ENCODE results near the gene MLPH.
"Not testable (repeated sequence)": the region's sequence is repeated elsewhere in the genome, so short reads cannot be mapped to it uniquely, and the experiment has no call there.

The MLPH gene

GRCh38 chr2:237594514-237594871, 107.4 kb downstream of the MLPH start:
- Histone ChIP-seq H3K4me2 (ENCODE audit: insufficient read depth, low read length) (no peak overlapping the region), H3K9ac (ENCODE audit: low read depth, low read length) (no peak overlapping the region), H3K9me3 (ENCODE audit: insufficient read depth, low read length, severe bottlenecking) (no peaks in the 10 kb centered on the region), H3K36me3 (ENCODE audit: insufficient read depth, low read length) (no peaks in the 10 kb centered on the region), H3K4me1 (ENCODE audit: insufficient read depth, low read length) (no peaks in the 10 kb centered on the region), H3K79me2 (ENCODE audit: insufficient read depth, low read length) (no peaks in the 10 kb centered on the region), H3K4me3 (ENCODE audit: low read depth in 1 of 2, low read length in 2 of 2) (no peak overlapping the region), H3K27ac (ENCODE audit: low read length) (no peak overlapping the region), H4K20me1 (ENCODE audit: insufficient read depth, low read length) (no peaks in the 10 kb centered on the region; the same call in 1 of the 2 replicates), H2AFZ (ENCODE audit: low read depth, low read length) (no peak overlapping the region), H3K27me3 (ENCODE audit: insufficient read depth, low read length, poor library complexity) (no peaks in the 10 kb centered on the region)
- TF ChIP-seq EZH2 (IDR thresholded peaks at IDR 0.05; ENCODE audit: borderline replicate concordance, low read depth, low read length, severe bottlenecking) = no peak
- TF ChIP-seq, protein P1, sequence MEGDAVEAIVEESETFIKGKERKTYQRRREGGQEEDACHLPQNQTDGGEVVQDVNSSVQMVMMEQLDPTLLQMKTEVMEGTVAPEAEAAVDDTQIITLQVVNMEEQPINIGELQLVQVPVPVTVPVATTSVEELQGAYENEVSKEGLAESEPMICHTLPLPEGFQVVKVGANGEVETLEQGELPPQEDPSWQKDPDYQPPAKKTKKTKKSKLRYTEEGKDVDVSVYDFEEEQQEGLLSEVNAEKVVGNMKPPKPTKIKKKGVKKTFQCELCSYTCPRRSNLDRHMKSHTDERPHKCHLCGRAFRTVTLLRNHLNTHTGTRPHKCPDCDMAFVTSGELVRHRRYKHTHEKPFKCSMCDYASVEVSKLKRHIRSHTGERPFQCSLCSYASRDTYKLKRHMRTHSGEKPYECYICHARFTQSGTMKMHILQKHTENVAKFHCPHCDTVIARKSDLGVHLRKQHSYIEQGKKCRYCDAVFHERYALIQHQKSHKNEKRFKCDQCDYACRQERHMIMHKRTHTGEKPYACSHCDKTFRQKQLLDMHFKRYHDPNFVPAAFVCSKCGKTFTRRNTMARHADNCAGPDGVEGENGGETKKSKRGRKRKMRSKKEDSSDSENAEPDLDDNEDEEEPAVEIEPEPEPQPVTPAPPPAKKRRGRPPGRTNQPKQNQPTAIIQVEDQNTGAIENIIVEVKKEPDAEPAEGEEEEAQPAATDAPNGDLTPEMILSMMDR (IDR thresholded peaks at IDR 0.05; ENCODE audit: borderline replicate concordance, extremely low read depth, low read length, poor library complexity, severe bottlenecking) = no peak
- ATAC-seq (ENCODE audit: insufficient read depth, low read depth) (no peak), DNase-seq (no peak)

DNA sequence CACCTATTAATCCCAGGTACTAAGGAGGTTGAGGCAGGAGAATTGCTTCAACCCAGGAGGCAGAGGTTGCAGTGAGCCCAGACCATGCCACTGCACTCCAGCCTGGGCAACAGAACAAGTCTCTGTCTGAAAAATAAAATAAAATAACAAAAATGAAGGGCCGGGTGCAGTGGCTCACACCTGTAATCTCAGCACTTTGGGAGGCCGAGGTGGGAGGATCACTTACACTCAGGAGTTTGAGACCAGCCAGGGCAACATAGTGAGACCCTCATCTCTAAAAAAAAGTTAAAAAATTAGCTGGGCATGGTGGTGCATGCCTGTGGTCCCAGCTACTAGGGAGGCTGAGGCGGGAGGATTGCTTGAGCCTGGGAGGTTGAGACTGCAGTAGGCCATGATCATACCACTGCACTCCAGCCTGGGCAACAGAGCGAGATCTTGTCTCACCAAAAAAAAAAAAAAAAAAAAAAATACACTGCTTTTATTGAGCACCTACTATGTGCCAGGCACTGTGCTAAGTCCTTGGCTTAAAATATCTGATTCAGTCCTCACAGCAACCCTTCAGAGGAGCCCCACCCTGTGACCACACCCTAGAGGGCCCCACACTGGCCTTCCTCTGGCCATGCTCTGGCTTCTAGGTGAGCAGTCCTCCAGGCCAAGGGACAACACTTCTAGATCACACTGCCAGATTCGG, 108.9 kb downstream of the MLPH start:
- H3K36me3 ChIP-seq (ENCODE audit: insufficient read depth, low read length); H2AFZ ChIP-seq (ENCODE audit: low read depth, low read length); H3K27me3 ChIP-seq (ENCODE audit: insufficient read depth, low read length, poor library complexity); H3K79me2 ChIP-seq (ENCODE audit: insufficient read depth, low read length); H3K9ac ChIP-seq (ENCODE audit: low read depth, low read length); DNase-seq; H3K4me1 ChIP-seq (ENCODE audit: insufficient read depth, low read length); H3K4me2 ChIP-seq (ENCODE audit: insufficient read depth, low read length); H3K9me3 ChIP-seq (ENCODE audit: insufficient read depth, low read length, severe bottlenecking); ATAC-seq (ENCODE audit: insufficient read depth, low read depth); H4K20me1 ChIP-seq (ENCODE audit: insufficient read depth, low read length); H3K27ac ChIP-seq (ENCODE audit: low read length); H3K4me3 ChIP-seq (ENCODE audit: low read depth in 1 of 2, low read length in 2 of 2): not testable (repeated sequence)

- no peak overlapping the region for H3K4me3 ChIP-seq (ENCODE audit: low read depth in 1 of 2, low read length in 2 of 2)
- H3K79me2 ChIP-seq (ENCODE audit: insufficient read depth, low read length) = no peaks in the 10 kb centered on the region
- no peaks in the 10 kb centered on the region; the same call in 1 of the 2 replicates for H4K20me1 ChIP-seq (ENCODE audit: insufficient read depth, low read length)
- DNase-seq (no peak), ATAC-seq (ENCODE audit: insufficient read depth, low read depth) (no peak)
- H3K9me3 ChIP-seq (ENCODE audit: insufficient read depth, low read length, severe bottlenecking) = no peaks in the 10 kb centered on the region
- no peaks in the 10 kb centered on the region for H3K4me1 ChIP-seq (ENCODE audit: insufficient read depth, low read length)
- no peak overlapping the region for H3K27ac ChIP-seq (ENCODE audit: low read length)
- no peak overlapping the region for H3K9ac ChIP-seq (ENCODE audit: low read depth, low read length)
- no peak for TF ChIP-seq EZH2 (IDR thresholded peaks at IDR 0.05; ENCODE audit: borderline replicate concordance, low read depth, low read length, severe bottlenecking)
- TF ChIP-seq, protein P1 (IDR thresholded peaks at IDR 0.05; ENCODE audit: borderline replicate concordance, extremely low read depth, low read length, poor library complexity, severe bottlenecking) = no peak
- no peaks in the 10 kb centered on the region for H3K27me3 ChIP-seq (ENCODE audit: insufficient read depth, low read length, poor library complexity)
- no peaks in the 10 kb centered on the region for H3K36me3 ChIP-seq (ENCODE audit: insufficient read depth, low read length)
- no peak overlapping the region for H3K4me2 ChIP-seq (ENCODE audit: insufficient read depth, low read length)
- H2AFZ ChIP-seq (ENCODE audit: low read depth, low read length) = no peak overlapping the region
Measured at GRCh38 chr2:237596520-237597195, 109.6 kb downstream of the MLPH start.

Data from DND-41 (cell line).